MM.1S (cell line): Measurements from ENCODE around the gene BIRC3.

Source experiments
- EZH2 ChIP-seq: fragments of 300-600 bp; sonication (generic); optimal IDR thresholded peaks from 2 replicates; pipeline ENCODE3; 2017; ENCODE audit warnings: low read depth, mild to moderate bottlenecking, antibody characterized with exemption, low read length, mixed read lengths
- EZH2phosphoT487 ChIP-seq: fragments of 300-600 bp; sonication (generic); IDR thresholded peaks from 2 replicates; pipeline ENCODE4 v1.6.1; 2018; ENCODE audit warnings: antibody characterized with exemption, low read length
- TF ChIP-seq, protein P1 (sequence below): fragments of 300-600 bp; sonication (generic); IDR thresholded peaks from 2 replicates; pipeline ENCODE4 v1.5.1; 2016; ENCODE audit warnings: antibody characterized with exemption, low read length, mixed read lengths

DNA sequence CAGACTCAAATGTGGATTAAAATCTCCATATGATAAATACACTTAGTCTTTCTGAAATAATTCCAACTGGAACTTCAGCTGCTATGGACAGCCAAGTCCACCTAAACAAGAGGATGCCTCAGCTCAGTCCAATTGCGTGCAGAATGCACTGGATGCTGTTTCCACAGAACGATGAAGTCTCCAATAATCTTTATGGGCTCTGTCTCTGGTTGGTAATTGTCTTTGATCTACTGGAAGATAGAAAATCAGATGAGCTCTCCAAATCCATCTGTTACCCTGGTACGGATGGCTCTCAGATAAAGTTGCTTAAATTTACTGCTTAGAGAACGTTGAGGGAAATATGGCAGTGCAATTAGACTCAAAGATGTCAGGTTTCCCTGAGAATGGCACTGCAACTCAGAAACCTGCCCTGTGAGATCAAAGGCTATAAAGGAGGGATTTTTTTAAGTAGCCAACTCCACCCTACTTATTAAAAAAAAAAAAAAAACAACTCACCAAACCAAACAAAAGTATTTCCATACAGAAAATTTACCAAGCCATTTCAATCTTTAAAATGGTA, 859 bp upstream of the BIRC3 start:
- TF ChIP-seq, protein P1, sequence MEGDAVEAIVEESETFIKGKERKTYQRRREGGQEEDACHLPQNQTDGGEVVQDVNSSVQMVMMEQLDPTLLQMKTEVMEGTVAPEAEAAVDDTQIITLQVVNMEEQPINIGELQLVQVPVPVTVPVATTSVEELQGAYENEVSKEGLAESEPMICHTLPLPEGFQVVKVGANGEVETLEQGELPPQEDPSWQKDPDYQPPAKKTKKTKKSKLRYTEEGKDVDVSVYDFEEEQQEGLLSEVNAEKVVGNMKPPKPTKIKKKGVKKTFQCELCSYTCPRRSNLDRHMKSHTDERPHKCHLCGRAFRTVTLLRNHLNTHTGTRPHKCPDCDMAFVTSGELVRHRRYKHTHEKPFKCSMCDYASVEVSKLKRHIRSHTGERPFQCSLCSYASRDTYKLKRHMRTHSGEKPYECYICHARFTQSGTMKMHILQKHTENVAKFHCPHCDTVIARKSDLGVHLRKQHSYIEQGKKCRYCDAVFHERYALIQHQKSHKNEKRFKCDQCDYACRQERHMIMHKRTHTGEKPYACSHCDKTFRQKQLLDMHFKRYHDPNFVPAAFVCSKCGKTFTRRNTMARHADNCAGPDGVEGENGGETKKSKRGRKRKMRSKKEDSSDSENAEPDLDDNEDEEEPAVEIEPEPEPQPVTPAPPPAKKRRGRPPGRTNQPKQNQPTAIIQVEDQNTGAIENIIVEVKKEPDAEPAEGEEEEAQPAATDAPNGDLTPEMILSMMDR = no peak
- TF ChIP-seq EZH2phosphoT487 (no peak), EZH2 (no peak)
